GM12878 (cell line): ENCODE measurements around the gene KLF11. TPM values are rescaled to one million over a fixed set of nuclear protein-coding genes. Genes with fewer than 3 reads are reported as not detected.

Experiments used
- BHLHE40 ChIP-seq, 2 experiments: fragments of 450-650 bp in 1 of 2; IDR thresholded peaks; 2 replicates each; pipeline ENCODE4 v1.6.1; 2011 to 2017; ENCODE audit warnings: low read depth in 2 of 2, borderline replicate concordance in 1 of 2, improper control_type of control experiment in 1 of 2, low read length in 1 of 2, mild to moderate bottlenecking in 1 of 2
- BMI1 ChIP-seq: fragments of 450-650 bp; IDR thresholded peaks from 2 replicates; pipeline ENCODE4 v1.6.1; 2016; ENCODE audit warnings: mild to moderate bottlenecking, moderate library complexity, borderline replicate concordance
- CHD1 ChIP-seq: IDR thresholded peaks from 2 replicates; pipeline ENCODE4 v1.6.1; 2012; ENCODE audit warnings: low read depth, low read length, improper control_type of control experiment
- CREB1 ChIP-seq: IDR thresholded peaks from 2 replicates; pipeline ENCODE4 v1.6.1; 2012; ENCODE audit warnings: low read depth, mild to moderate bottlenecking, inconsistent platforms
- EZH2 ChIP-seq: IDR thresholded peaks from 2 replicates; pipeline ENCODE4 v1.6.1; 2012; ENCODE audit warnings: low read depth, mild to moderate bottlenecking, control low read depth, inconsistent platforms, low read length, borderline replicate concordance; ENCODE audit not compliant: control insufficient read depth
- HDAC2 ChIP-seq: fragments of 200-600 bp; sonication (generic); IDR thresholded peaks from 2 replicates; pipeline ENCODE4 v1.6.1; 2017
- KDM1A ChIP-seq: fragments of 200-600 bp; sonication (generic); IDR thresholded peaks from 2 replicates; pipeline ENCODE4 v1.6.1; 2016; ENCODE audit warnings: borderline replicate concordance
- MEF2A ChIP-seq: IDR thresholded peaks from 2 replicates; pipeline ENCODE4 v1.6.1; 2011; ENCODE audit warnings: low read depth, mild to moderate bottlenecking, low read length, moderate library complexity; ENCODE audit not compliant: insufficient read depth
- MTA2 ChIP-seq: fragments of 450-650 bp; IDR thresholded peaks from 2 replicates; pipeline ENCODE4 v1.6.1; 2016; ENCODE audit warnings: low read depth, mild to moderate bottlenecking, moderate library complexity
- MYB ChIP-seq: fragments of 150-350 bp; IDR thresholded peaks from 2 replicates; pipeline ENCODE4 v1.6.1; 2014; ENCODE audit warnings: mild to moderate bottlenecking, low read depth, low read length, borderline replicate concordance
- NFXL1 ChIP-seq: fragments of 450-650 bp; IDR thresholded peaks from 2 replicates; pipeline ENCODE4 v1.6.1; 2017; ENCODE audit warnings: antibody characterized with exemption, mild to moderate bottlenecking, borderline replicate concordance
- NR2F1 ChIP-seq: fragments of 450-650 bp; conservative IDR thresholded peaks from 2 replicates; pipeline ENCODE4 v1.6.1; 2017; ENCODE audit warnings: mild to moderate bottlenecking
- PML ChIP-seq: IDR thresholded peaks from 2 replicates; pipeline ENCODE4 v1.6.1; 2012; ENCODE audit warnings: low read length, inconsistent platforms
- POLR2A ChIP-seq: IDR thresholded peaks from 2 replicates; pipeline ENCODE4 v1.6.1; 2011; ENCODE audit warnings: low read depth, mild to moderate bottlenecking, low read length
- RAD51 ChIP-seq: fragments of 450-650 bp; IDR thresholded peaks from 2 replicates; pipeline ENCODE4 v1.6.1; 2016; ENCODE audit warnings: moderate library complexity, mild to moderate bottlenecking, inconsistent platforms
- SP1 ChIP-seq: IDR thresholded peaks from one replicate; pipeline ENCODE4 v1.6.1; 2011; ENCODE audit warnings: low read depth, low read length
- SREBF2 ChIP-seq: IDR thresholded peaks from 2 replicates; pipeline ENCODE4 v1.6.1; 2012; ENCODE audit warnings: mild to moderate bottlenecking, low read length
- STAT1 ChIP-seq: fragments of 450-650 bp; conservative IDR thresholded peaks from 2 replicates; pipeline ENCODE4 v1.6.1; 2014; ENCODE audit warnings: antibody characterized with exemption, mild to moderate bottlenecking
- TAF1 ChIP-seq: IDR thresholded peaks from 2 replicates; pipeline ENCODE4 v1.6.1; 2011; ENCODE audit warnings: mild to moderate bottlenecking, low read depth, low read length, borderline replicate concordance
- TBL1XR1 ChIP-seq: IDR thresholded peaks from 2 replicates; pipeline ENCODE4 v1.6.1; 2012; ENCODE audit warnings: low read depth, low read length, improper control_type of control experiment
- WRNIP1 ChIP-seq: IDR thresholded peaks from 2 replicates; pipeline ENCODE4 v1.6.1; 2011; ENCODE audit warnings: low read depth, low read length, improper control_type of control experiment, borderline replicate concordance
- ZNF207 ChIP-seq: fragments of 450-650 bp; IDR thresholded peaks from 2 replicates; pipeline ENCODE4 v1.6.1; 2014; ENCODE audit warnings: antibody characterized with exemption, mild to moderate bottlenecking, borderline replicate concordance
- ZZZ3 ChIP-seq: IDR thresholded peaks from 2 replicates; pipeline ENCODE4 v1.6.1; 2011; ENCODE audit warnings: low read depth; ENCODE audit not compliant: control insufficient read depth, insufficient read length
- polyA plus RNA-seq, 11 experiments: library from polyadenylated mRNA; depleted of rRNA in 4 of 11; unstranded in 6 of 11; stranded (reverse) in 5 of 11; fragments of >200 nt; fragmentation: Nextera tagmentation in 4 of 11; fragmentation: Illumina TruSeq in 1 of 11; extraction: Ambion mirVana in 4 of 11; extraction: Trizol in 1 of 11; gene quantifications; 1 replicate in 1 of 11; 2 replicates in 10 of 11; pipeline versions ENCODE4 v1.2.1 to v1.2.3, GENCODE V29; 2011 to 2016; ENCODE audit warnings: inconsistent platforms in 2 of 11, missing spikeins in 2 of 11, low read depth in 1 of 11
- total RNA-seq, 4 experiments: library from RNA; depleted of rRNA in 3 of 4; stranded (reverse); fragments of >200 nt in 3 of 4; fragmentation: Illumina TruSeq in 1 of 4; extraction: Trizol in 1 of 4; gene quantifications; 2 replicates each; pipeline versions ENCODE4 v1.2.1 to v1.2.3, GENCODE V29; 2013 to 2021
- TF ChIP-seq, protein P1 (sequence below): IDR thresholded peaks from 2 replicates; pipeline ENCODE4 v1.6.1; 2011; ENCODE audit warnings: low read depth, low read length, improper control_type of control experiment, borderline replicate concordance
- TF ChIP-seq, protein P2 (sequence below): fragments of 450-650 bp; formaldehyde crosslinking; IDR thresholded peaks from 2 replicates; pipeline ENCODE4 v1.4.0; 2022; ENCODE audit warnings: mild to moderate bottlenecking, moderate library complexity
- TF ChIP-seq, protein P3 (sequence below): fragments of 150-350 bp; IDR thresholded peaks from 2 replicates; pipeline ENCODE4 v1.6.1; 2016; ENCODE audit warnings: low read depth, low read length

The KLF11 gene
- total and polyA plus RNA-seq, 10 of the 15 experiments (the other 5 are each of a cell fraction or from before 2014, with no cell fraction given), result 0.03 to 0.54 (median 0.14) TPM; not detected in 1

DNA sequence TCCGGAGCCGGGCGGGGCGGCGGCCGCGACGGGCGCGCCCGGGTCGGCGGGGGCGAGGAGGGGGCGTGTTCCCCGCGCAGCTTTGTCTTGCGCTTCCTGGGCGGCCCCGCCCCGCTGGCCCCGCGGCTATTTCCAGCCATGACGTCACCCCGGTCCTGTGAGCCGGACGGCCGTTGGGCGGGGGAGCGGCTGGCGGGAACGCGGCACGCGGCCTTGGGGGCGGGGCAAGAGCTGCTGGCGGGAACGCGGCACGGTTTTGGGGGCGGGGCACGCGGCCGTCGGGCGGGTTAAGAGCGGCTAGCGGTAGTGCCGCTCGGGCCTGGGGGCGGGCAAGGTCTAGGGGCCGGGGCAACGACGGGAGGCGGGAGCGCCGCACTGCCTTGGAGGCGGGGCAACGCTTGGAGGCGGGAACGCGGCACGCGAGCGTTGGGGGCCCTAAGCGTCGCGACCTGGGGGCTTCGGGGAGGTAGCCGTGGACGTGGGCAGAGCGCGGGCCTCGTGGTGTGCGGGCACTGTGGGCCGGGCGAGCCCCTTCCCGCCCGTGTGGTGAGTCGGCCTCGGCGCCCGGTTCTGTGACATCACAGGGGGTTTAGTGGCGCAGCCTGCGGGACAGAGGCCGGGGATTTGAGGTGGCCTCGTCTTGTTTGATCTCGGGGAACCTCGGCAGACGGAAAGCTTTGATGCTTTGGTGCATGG, 704 bp downstream of the KLF11 start (continued):
- TF ChIP-seq, protein P1, sequence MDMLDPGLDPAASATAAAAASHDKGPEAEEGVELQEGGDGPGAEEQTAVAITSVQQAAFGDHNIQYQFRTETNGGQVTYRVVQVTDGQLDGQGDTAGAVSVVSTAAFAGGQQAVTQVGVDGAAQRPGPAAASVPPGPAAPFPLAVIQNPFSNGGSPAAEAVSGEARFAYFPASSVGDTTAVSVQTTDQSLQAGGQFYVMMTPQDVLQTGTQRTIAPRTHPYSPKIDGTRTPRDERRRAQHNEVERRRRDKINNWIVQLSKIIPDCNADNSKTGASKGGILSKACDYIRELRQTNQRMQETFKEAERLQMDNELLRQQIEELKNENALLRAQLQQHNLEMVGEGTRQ, result no peak
- TF ChIP-seq MEF2A (peak; percentile 69; the same call in 1 of the 2 replicates), SP1 (peak; percentile 15), EZH2 (no peak), NFXL1 (no peak), HDAC2 (no peak), POLR2A (no peak), NR2F1 (no peak), ZNF207 (no peak), PML (no peak), WRNIP1 (no peak), BMI1 (no peak), ZZZ3 (no peak), CHD1 (no peak), BHLHE40 (IDR thresholded peaks at IDR 0.05; ENCODE audit: borderline replicate concordance in 1 of 2, low read depth in 2 of 2, low read length in 1 of 2) (peak; percentile 7 to 67; a peak in 2 of 4 replicates), TAF1 (no peak), CREB1 (peak; percentile 29; the same call in 1 of the 2 replicates), SREBF2 (no peak), RAD51 (no peak), TBL1XR1 (no peak), STAT1 (no peak), KDM1A (no peak), MTA2 (no peak), MYB (no peak)
- TF ChIP-seq, protein P2, sequence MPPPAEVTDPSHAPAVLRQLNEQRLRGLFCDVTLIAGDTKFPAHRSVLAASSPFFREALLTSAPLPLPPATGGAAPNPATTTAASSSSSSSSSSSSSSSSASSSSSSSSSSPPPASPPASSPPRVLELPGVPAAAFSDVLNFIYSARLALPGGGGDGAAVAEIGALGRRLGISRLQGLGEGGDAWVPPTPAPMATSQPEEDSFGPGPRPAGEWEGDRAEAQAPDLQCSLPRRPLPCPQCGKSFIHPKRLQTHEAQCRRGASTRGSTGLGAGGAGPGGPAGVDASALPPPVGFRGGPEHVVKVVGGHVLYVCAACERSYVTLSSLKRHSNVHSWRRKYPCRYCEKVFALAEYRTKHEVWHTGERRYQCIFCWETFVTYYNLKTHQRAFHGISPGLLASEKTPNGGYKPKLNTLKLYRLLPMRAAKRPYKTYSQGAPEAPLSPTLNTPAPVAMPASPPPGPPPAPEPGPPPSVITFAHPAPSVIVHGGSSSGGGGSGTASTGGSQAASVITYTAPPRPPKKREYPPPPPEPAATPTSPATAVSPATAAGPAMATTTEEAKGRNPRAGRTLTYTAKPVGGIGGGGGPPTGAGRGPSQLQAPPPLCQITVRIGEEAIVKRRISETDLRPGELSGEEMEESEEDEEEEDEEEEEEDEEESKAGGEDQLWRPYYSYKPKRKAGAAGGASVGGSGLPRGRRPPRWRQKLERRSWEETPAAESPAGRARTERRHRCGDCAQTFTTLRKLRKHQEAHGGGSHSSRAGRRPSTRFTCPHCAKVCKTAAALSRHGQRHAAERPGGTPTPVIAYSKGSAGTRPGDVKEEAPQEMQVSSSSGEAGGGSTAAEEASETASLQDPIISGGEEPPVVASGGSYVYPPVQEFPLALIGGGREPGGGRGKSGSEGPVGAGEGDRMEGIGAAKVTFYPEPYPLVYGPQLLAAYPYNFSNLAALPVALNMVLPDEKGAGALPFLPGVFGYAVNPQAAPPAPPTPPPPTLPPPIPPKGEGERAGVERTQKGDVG (CRISPR knock-in tag), result no peak
- TF ChIP-seq, protein P3, sequence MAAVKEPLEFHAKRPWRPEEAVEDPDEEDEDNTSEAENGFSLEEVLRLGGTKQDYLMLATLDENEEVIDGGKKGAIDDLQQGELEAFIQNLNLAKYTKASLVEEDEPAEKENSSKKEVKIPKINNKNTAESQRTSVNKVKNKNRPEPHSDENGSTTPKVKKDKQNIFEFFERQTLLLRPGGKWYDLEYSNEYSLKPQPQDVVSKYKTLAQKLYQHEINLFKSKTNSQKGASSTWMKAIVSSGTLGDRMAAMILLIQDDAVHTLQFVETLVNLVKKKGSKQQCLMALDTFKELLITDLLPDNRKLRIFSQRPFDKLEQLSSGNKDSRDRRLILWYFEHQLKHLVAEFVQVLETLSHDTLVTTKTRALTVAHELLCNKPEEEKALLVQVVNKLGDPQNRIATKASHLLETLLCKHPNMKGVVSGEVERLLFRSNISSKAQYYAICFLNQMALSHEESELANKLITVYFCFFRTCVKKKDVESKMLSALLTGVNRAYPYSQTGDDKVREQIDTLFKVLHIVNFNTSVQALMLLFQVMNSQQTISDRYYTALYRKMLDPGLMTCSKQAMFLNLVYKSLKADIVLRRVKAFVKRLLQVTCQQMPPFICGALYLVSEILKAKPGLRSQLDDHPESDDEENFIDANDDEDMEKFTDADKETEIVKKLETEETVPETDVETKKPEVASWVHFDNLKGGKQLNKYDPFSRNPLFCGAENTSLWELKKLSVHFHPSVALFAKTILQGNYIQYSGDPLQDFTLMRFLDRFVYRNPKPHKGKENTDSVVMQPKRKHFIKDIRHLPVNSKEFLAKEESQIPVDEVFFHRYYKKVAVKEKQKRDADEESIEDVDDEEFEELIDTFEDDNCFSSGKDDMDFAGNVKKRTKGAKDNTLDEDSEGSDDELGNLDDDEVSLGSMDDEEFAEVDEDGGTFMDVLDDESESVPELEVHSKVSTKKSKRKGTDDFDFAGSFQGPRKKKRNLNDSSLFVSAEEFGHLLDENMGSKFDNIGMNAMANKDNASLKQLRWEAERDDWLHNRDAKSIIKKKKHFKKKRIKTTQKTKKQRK, result no peak
